IMR-90 (cell line): ENCODE data around the gene CDH7. TPM values are rescaled to one million over a fixed set of nuclear protein-coding genes. Genes with fewer than 3 reads are reported as not detected.

Experiments used
- ATAC-seq: fragments of 200-7000 bp; cut with Tn5 transposase; 2 replicates; pipeline ENCODE4 v1.9.1; 2020; ENCODE audit warnings: low read depth, mild to moderate bottlenecking, moderate library complexity
- BruUV-seq: library from RNA; stranded (reverse); fragments of 400-500 nt; replicated peaks from 2 replicates; lab custom pipeline; 2021; lab: Mats Ljungman, UMichigan
- CTCF ChIA-PET: fragments of 300-600 bp; formaldehyde crosslinking; extraction: SDS; loops from one replicate; lab custom pipeline; 2021; ENCODE audit warnings: antibody characterized with exemption; lab: Yijun Ruan, JAX
- POLR2A ChIA-PET: fragments of 300-600 bp; sonication (Branson Sonifier 250); formaldehyde crosslinking; loops from one replicate; lab custom pipeline; 2022; ENCODE audit warnings: antibody characterized with exemption; ENCODE audit not compliant: unreplicated experiment; lab: Charles Lee
- DNase-seq: peaks from one replicate; pipeline ENCODE4 v3.0.0; 2013
- H2AFZ ChIP-seq: replicated peaks from 2 replicates; pipeline ENCODE3; 2013; ENCODE audit warnings: low read length, mild to moderate bottlenecking; ENCODE audit not compliant: poor library complexity
- H2AK5ac ChIP-seq: 2 replicates; pipeline ENCODE4 v1.6.1; 2013; ENCODE audit warnings: low read depth, low read length, inconsistent platforms
- H2AK9ac ChIP-seq: replicated peaks from 2 replicates; pipeline ENCODE3; 2013; ENCODE audit warnings: mild to moderate bottlenecking, low read depth, low read length, moderate library complexity; ENCODE audit not compliant: poor library complexity
- H2BK120ac ChIP-seq: 2 replicates; pipeline ENCODE4 v1.6.1; 2013; ENCODE audit warnings: low read depth, low read length, inconsistent platforms
- H2BK15ac ChIP-seq: 3 replicates; pipeline ENCODE4 v1.6.1; 2013; ENCODE audit warnings: low read depth, low read length, inconsistent platforms
- H2BK20ac ChIP-seq: 2 replicates; pipeline ENCODE4 v1.6.1; 2013; ENCODE audit warnings: low read depth, mild to moderate bottlenecking, inconsistent platforms, low read length, moderate library complexity
- H2BK5ac ChIP-seq: 2 replicates; pipeline ENCODE4 v1.6.1; 2013; ENCODE audit warnings: mild to moderate bottlenecking, low read depth, low read length, inconsistent platforms; ENCODE audit not compliant: poor library complexity, severe bottlenecking
- H3K14ac ChIP-seq: replicated peaks from 2 replicates; pipeline ENCODE4 v1.6.1; 2013; ENCODE audit warnings: low read depth, low read length, inconsistent platforms
- H3K18ac ChIP-seq: 2 replicates; pipeline ENCODE4 v1.6.1; 2013; ENCODE audit warnings: low read depth, low read length, control low read depth
- H3K23ac ChIP-seq: 2 replicates; pipeline ENCODE4 v1.6.1; 2013; ENCODE audit warnings: low read depth, low read length, inconsistent platforms
- H3K27ac ChIP-seq: 2 replicates; pipeline ENCODE4 v1.5.1; 2013; ENCODE audit warnings: mild to moderate bottlenecking, control low read depth, low read length; ENCODE audit not compliant: insufficient read depth
- H3K27me3 ChIP-seq: 2 replicates; pipeline ENCODE4 v1.6.1; 2013; ENCODE audit warnings: low read length; ENCODE audit not compliant: control insufficient read depth, insufficient read depth
- H3K36me3 ChIP-seq: 2 replicates; pipeline ENCODE4 v1.6.1; 2013; ENCODE audit warnings: low read length, mixed read lengths; ENCODE audit not compliant: control insufficient read depth, insufficient read depth
- H3K4ac ChIP-seq: 2 replicates; pipeline ENCODE4 v1.6.1; 2013; ENCODE audit warnings: low read depth, low read length, inconsistent platforms
- H3K4me1 ChIP-seq: 2 replicates; pipeline ENCODE4 v1.6.1; 2013; ENCODE audit warnings: low read length, mixed read lengths; ENCODE audit not compliant: control insufficient read depth, insufficient read depth
- H3K4me2 ChIP-seq: 2 replicates; pipeline ENCODE4 v1.6.1; 2013; ENCODE audit warnings: low read depth, mild to moderate bottlenecking, control low read depth, low read length, moderate library complexity
- H3K4me3 ChIP-seq: 2 replicates; pipeline ENCODE4 v1.5.1; 2013; ENCODE audit warnings: low read depth, mild to moderate bottlenecking, control low read depth, low read length, moderate library complexity; ENCODE audit not compliant: insufficient read depth
- H3K56ac ChIP-seq: 2 replicates; pipeline ENCODE4 v1.6.1; 2013; ENCODE audit warnings: low read length, inconsistent platforms; ENCODE audit not compliant: insufficient read depth; ENCODE audit errors: extremely low read depth
- H3K79me1 ChIP-seq, 2 experiments: 2 replicates each; pipeline ENCODE4 v1.6.1; 2013; ENCODE audit warnings: low read length in 2 of 2, inconsistent platforms in 1 of 2, low read depth in 1 of 2
- H3K9ac ChIP-seq: 2 replicates; pipeline ENCODE4 v1.6.1; 2013; ENCODE audit warnings: low read depth, low read length, control low read depth
- H3K9me1 ChIP-seq: 2 replicates; pipeline ENCODE4 v1.6.1; 2013; ENCODE audit warnings: low read length, inconsistent platforms; ENCODE audit not compliant: insufficient read depth
- H3K9me3 ChIP-seq: 2 replicates; pipeline ENCODE4 v1.6.1; 2013; ENCODE audit warnings: low read length; ENCODE audit not compliant: control insufficient read depth, insufficient read depth
- H4K20me1 ChIP-seq: 2 replicates; pipeline ENCODE4 v1.6.1; 2013; ENCODE audit warnings: low read length, inconsistent platforms; ENCODE audit not compliant: insufficient read depth
- H4K5ac ChIP-seq: 2 replicates; pipeline ENCODE4 v1.6.1; 2013; ENCODE audit warnings: mild to moderate bottlenecking, low read depth, low read length, control low read depth
- H4K8ac ChIP-seq, 2 experiments: 2 replicates each; pipeline ENCODE4 v1.6.1; 2013; ENCODE audit warnings: low read depth in 2 of 2, low read length in 2 of 2, control low read depth in 1 of 2, inconsistent platforms in 1 of 2
- H4K91ac ChIP-seq: 2 replicates; pipeline ENCODE4 v1.6.1; 2013; ENCODE audit warnings: low read depth, low read length, inconsistent platforms; ENCODE audit not compliant: insufficient read depth
- CEBPB ChIP-seq: IDR thresholded peaks from 2 replicates; pipeline ENCODE4 v1.6.1; 2012; ENCODE audit warnings: low read depth, low read length, improper control_type of control experiment
- CHD1 ChIP-seq: IDR thresholded peaks from 2 replicates; pipeline ENCODE4 v1.6.1; 2012; ENCODE audit warnings: low read depth, low read length, improper control_type of control experiment
- FOS ChIP-seq: fragments of 150-350 bp; IDR thresholded peaks from 2 replicates; pipeline ENCODE4 v1.6.1; 2016; ENCODE audit warnings: low read depth, low read length
- MAZ ChIP-seq: IDR thresholded peaks from 2 replicates; pipeline ENCODE4 v1.6.1; 2012; ENCODE audit warnings: low read depth, mild to moderate bottlenecking, low read length, improper control_type of control experiment, moderate library complexity, borderline replicate concordance
- NFE2L2 ChIP-seq: fragments of 150-350 bp; IDR thresholded peaks from 2 replicates; pipeline ENCODE4 v1.6.1; 2016; ENCODE audit warnings: low read depth, mild to moderate bottlenecking, low read length
- POLR2A ChIP-seq: IDR thresholded peaks from 2 replicates; pipeline ENCODE4 v1.6.1; 2012; ENCODE audit warnings: mild to moderate bottlenecking, low read depth, low read length
- RAD21 ChIP-seq: IDR thresholded peaks from 2 replicates; pipeline ENCODE4 v1.6.1; 2012; ENCODE audit warnings: low read length, improper control_type of control experiment
- RCOR1 ChIP-seq: IDR thresholded peaks from 2 replicates; pipeline ENCODE4 v1.6.1; 2012; ENCODE audit warnings: mild to moderate bottlenecking, low read length, improper control_type of control experiment; ENCODE audit not compliant: insufficient replicate concordance
- RFX5 ChIP-seq: IDR thresholded peaks from 2 replicates; pipeline ENCODE4 v1.8.0; 2012; ENCODE audit warnings: low read depth, mild to moderate bottlenecking, low read length, moderate library complexity
- SMC3 ChIP-seq: fragments of 150-350 bp; IDR thresholded peaks from 2 replicates; pipeline ENCODE4 v1.6.1; 2016; ENCODE audit warnings: low read depth, mild to moderate bottlenecking, antibody characterized with exemption, low read length, moderate library complexity
- WGBS, 2 experiments: methylation state at CpG; one replicate each; pipeline versions ENCODE4 v1.1.5 to v1.1.7; 2013; ENCODE audit warnings: missing lambda C conversion rate in 2 of 2; ENCODE audit not compliant: insufficient read length in 1 of 2; ENCODE audit errors: extremely low coverage in 2 of 2; 5-methylcytosine and 5-hydroxymethylcytosine counted together
- dilution Hi-C: fragments of 300-500 bp; cut with HindIII; formaldehyde crosslinking; loops from one replicate; pipeline ENCODE4 v1.14.3; 2018; ENCODE audit warnings: low sequenced_read_pairs; ENCODE audit not compliant: unreplicated experiment
- in situ Hi-C: fragments of 300-500 bp; cut with MboI; formaldehyde crosslinking; loops from 3 replicates; pipeline ENCODE4 v1.14.3; 2019; ENCODE audit warnings: low sequenced_read_pairs, inconsistent platforms, mixed read lengths
- intact Hi-C: fragments of 100-400 bp; cut with micrococcal nuclease; formaldehyde crosslinking; loops from 2 replicates; pipeline ENCODE4 v1.10.0; 2022
- polyA plus RNA-seq, 3 experiments: library from polyadenylated mRNA; depleted of rRNA; stranded (reverse); fragments of >200 nt; gene quantifications; 2 replicates each; pipeline ENCODE4 v1.2.3, GENCODE V29; 2012; ENCODE audit warnings: low replicate concordance in 1 of 3
- total RNA-seq: library from RNA; depleted of rRNA; stranded (reverse); fragments of >200 nt; gene quantifications from 2 replicates; pipeline ENCODE4 v1.2.3, GENCODE V29; 2012
- TF ChIP-seq, protein P1 (sequence below): conservative IDR thresholded peaks from 2 replicates; pipeline ENCODE4 v1.5.1; 2012; ENCODE audit warnings: mild to moderate bottlenecking, low read depth, low read length, improper control_type of control experiment
- TF ChIP-seq, protein P2 (sequence below): fragments of 150-350 bp; IDR thresholded peaks from 2 replicates; pipeline ENCODE4 v1.6.1; 2017; ENCODE audit warnings: mild to moderate bottlenecking, antibody characterized with exemption, low read length, low read depth

The CDH7 gene
- total and polyA plus RNA-seq, 2 of the 4 experiments (the other 2 are of a cell fraction), result not detected

GRCh38 chr18:65876310-65876709, 125.5 kb downstream of the CDH7 start:
- H3K36me3 ChIP-seq, result no peaks in the 10 kb centered on the region
- ATAC-seq, result no peak
- no peaks in the 10 kb centered on the region for H4K20me1 ChIP-seq
- no peaks in the 10 kb centered on the region for H3K4me1 ChIP-seq
- no peak overlapping the region for H2BK120ac ChIP-seq
- H4K8ac ChIP-seq, result no peak overlapping the region
- H3K18ac ChIP-seq, result no peak overlapping the region
- no peak overlapping the region for H3K56ac ChIP-seq
- H3K9ac ChIP-seq, result no peak overlapping the region
- no TSS peak for BruUV-seq
- no peak overlapping the region for H3K4me2 ChIP-seq
- no peak overlapping the region for H2BK5ac ChIP-seq
- no peak overlapping the region for H2AK9ac ChIP-seq
- H3K9me3 ChIP-seq, result peaks cover 4% of the 10 kb centered on the region
- dilution Hi-C loops, result no loop called here
- TF ChIP-seq RFX5 (no peak), POLR2A (no peak), SMC3 (no peak), MAZ (no peak), RAD21 (no peak), FOS (no peak), CHD1 (no peak), RCOR1 (no peak), CEBPB (no peak), NFE2L2 (no peak)
- TF ChIP-seq, protein P1, sequence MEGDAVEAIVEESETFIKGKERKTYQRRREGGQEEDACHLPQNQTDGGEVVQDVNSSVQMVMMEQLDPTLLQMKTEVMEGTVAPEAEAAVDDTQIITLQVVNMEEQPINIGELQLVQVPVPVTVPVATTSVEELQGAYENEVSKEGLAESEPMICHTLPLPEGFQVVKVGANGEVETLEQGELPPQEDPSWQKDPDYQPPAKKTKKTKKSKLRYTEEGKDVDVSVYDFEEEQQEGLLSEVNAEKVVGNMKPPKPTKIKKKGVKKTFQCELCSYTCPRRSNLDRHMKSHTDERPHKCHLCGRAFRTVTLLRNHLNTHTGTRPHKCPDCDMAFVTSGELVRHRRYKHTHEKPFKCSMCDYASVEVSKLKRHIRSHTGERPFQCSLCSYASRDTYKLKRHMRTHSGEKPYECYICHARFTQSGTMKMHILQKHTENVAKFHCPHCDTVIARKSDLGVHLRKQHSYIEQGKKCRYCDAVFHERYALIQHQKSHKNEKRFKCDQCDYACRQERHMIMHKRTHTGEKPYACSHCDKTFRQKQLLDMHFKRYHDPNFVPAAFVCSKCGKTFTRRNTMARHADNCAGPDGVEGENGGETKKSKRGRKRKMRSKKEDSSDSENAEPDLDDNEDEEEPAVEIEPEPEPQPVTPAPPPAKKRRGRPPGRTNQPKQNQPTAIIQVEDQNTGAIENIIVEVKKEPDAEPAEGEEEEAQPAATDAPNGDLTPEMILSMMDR, result no peak
- TF ChIP-seq, protein P2, sequence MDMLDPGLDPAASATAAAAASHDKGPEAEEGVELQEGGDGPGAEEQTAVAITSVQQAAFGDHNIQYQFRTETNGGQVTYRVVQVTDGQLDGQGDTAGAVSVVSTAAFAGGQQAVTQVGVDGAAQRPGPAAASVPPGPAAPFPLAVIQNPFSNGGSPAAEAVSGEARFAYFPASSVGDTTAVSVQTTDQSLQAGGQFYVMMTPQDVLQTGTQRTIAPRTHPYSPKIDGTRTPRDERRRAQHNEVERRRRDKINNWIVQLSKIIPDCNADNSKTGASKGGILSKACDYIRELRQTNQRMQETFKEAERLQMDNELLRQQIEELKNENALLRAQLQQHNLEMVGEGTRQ, result no peak
- H2AK5ac ChIP-seq, result no peak overlapping the region
- no peak for DNase-seq
- H2BK20ac ChIP-seq, result no peak overlapping the region
- H3K9me1 ChIP-seq, result no peaks in the 10 kb centered on the region
- no peak overlapping the region for H4K5ac ChIP-seq
- in situ Hi-C loops, result no loop called here
- H4K91ac ChIP-seq, result no peak overlapping the region
- WGBS, 2 experiments, result 0% methylated on average over 2 of the region's 3 CpGs; no CpG with 5 or more reads in 1 of the 2 experiments
- H3K79me1 ChIP-seq, result no peaks in the 10 kb centered on the region
- no peak overlapping the region for H3K14ac ChIP-seq
- no peak overlapping the region for H3K4ac ChIP-seq
- CTCF ChIA-PET, result no interaction called here
- intact Hi-C loops, result no loop called here
- no peak overlapping the region for H2BK15ac ChIP-seq
- H3K23ac ChIP-seq, result no peak overlapping the region
- H3K27me3 ChIP-seq, result no peaks in the 10 kb centered on the region
- H3K4me3 ChIP-seq, result no peak overlapping the region
- H3K27ac ChIP-seq, result no peak overlapping the region
- POLR2A ChIA-PET, result no interaction called here
- H2AFZ ChIP-seq, result no peak overlapping the region
